Hepatocyte (in vitro differentiated cells): Measurements from ENCODE around the gene CAMKK1. TPM values are rescaled to one million over a fixed set of nuclear protein-coding genes. Genes with fewer than 3 reads are reported as not detected.

Source experiments
- DNase-seq: peaks from one replicate; pipeline ENCODE4 v3.0.0-alpha.2; 2016; ENCODE audit warnings: low spot score
- H2AFZ ChIP-seq: fragments of 200-600 bp; sonication (generic); 2 replicates; pipeline ENCODE4 v1.6.0; 2016; ENCODE audit warnings: antibody characterized with exemption, mild to moderate bottlenecking
- H3K27ac ChIP-seq: fragments of 200-600 bp; sonication (generic); 2 replicates; pipeline ENCODE4 v1.5.1; 2016; ENCODE audit warnings: mild to moderate bottlenecking
- H3K27me3 ChIP-seq: fragments of 200-600 bp; sonication (generic); 2 replicates; pipeline ENCODE4 v1.6.1; 2016
- H3K36me3 ChIP-seq: fragments of 200-600 bp; sonication (generic); replicated peaks from 2 replicates; pipeline ENCODE4 v1.5.1; 2016; ENCODE audit warnings: low read depth; ENCODE audit not compliant: insufficient read depth
- H3K4me1 ChIP-seq: fragments of 200-600 bp; sonication (generic); 2 replicates; pipeline ENCODE4 v1.5.1; 2016; ENCODE audit warnings: mild to moderate bottlenecking, moderate library complexity; ENCODE audit not compliant: insufficient read depth
- H3K4me2 ChIP-seq: fragments of 200-600 bp; sonication (generic); 2 replicates; pipeline ENCODE4 v1.6.0; 2016
- H3K4me3 ChIP-seq: fragments of 200-600 bp; sonication (generic); 2 replicates; pipeline ENCODE4 v1.5.1; 2016; ENCODE audit warnings: mild to moderate bottlenecking
- H3K79me2 ChIP-seq: fragments of 200-600 bp; sonication (generic); 2 replicates; pipeline ENCODE4 v1.6.0; 2017; ENCODE audit warnings: mild to moderate bottlenecking
- H3K9me2 ChIP-seq: fragments of 200-600 bp; sonication (generic); replicated peaks from 2 replicates; pipeline ENCODE4 v1.6.0; 2017; ENCODE audit warnings: mild to moderate bottlenecking; ENCODE audit not compliant: insufficient read depth
- H3K9me3 ChIP-seq: fragments of 200-600 bp; sonication (generic); 2 replicates; pipeline ENCODE4 v1.5.1; 2016; ENCODE audit warnings: low read depth, mild to moderate bottlenecking
- H4K20me1 ChIP-seq: fragments of 200-600 bp; sonication (generic); 2 replicates; pipeline ENCODE4 v1.6.0; 2016; ENCODE audit warnings: mild to moderate bottlenecking; ENCODE audit not compliant: insufficient read depth, poor library complexity, severe bottlenecking
- EZH2 ChIP-seq: fragments of 200-600 bp; sonication (generic); IDR thresholded peaks from 2 replicates; pipeline ENCODE4 v1.6.1; 2016; ENCODE audit warnings: antibody characterized with exemption, mild to moderate bottlenecking, borderline replicate concordance
- EZH2phosphoT487 ChIP-seq: fragments of 200-600 bp; sonication (generic); IDR thresholded peaks from one replicate; pipeline ENCODE4 v1.6.1; 2018; ENCODE audit warnings: antibody characterized with exemption, mild to moderate bottlenecking, low read depth, moderate library complexity; ENCODE audit not compliant: unreplicated experiment, severe bottlenecking
- WGBS: methylation state at CpG from one replicate; pipeline ENCODE4 v1.1.6; 2016; ENCODE audit warnings: low lambda C conversion rate; ENCODE audit errors: missing lambda C conversion rate; 5-methylcytosine and 5-hydroxymethylcytosine counted together
- polyA plus RNA-seq: library from polyadenylated mRNA; unstranded; fragments of >200 nt; fragmentation: Nextera tagmentation; extraction: Ambion mirVana; gene quantifications from 2 replicates; pipeline ENCODE4 v1.2.1, GENCODE V29; 2016
- total RNA-seq: library from RNA; depleted of rRNA; stranded (reverse); fragments of >200 nt; gene quantifications from 2 replicates; pipeline ENCODE4 v1.2.3, GENCODE V29; 2014
- TF ChIP-seq, protein P1 (sequence below): fragments of 200-600 bp; sonication (generic); IDR thresholded peaks from 2 replicates; pipeline ENCODE4 v1.5.1; 2016; ENCODE audit warnings: antibody characterized with exemption, mild to moderate bottlenecking; ENCODE audit not compliant: poor library complexity

The CAMKK1 gene
- total and polyA plus RNA-seq, 2 experiments from 2014 or later: 4.4 to 5.1 TPM

DNA sequence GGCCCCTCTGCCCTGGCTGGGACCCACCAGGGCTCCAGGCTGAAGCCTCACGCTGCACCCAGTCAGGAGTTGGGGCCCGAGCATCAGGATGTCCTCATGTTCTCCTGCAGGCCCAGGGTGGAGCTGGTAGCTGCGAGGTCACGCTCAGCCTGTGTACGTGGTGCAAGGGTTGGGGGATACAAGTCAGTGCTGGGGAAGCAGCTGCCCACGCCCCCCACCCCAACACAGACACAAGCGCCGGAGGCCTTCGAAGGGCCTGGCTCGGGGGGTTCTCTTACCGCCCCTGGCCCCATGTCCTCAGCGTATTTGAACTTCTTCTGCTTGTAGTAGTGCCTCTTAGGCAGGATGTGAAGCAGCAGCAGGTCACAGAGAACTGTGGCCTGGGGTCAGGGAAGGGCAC lies 4.9 kb upstream of the CAMKK1 start:
- Histone ChIP-seq H3K4me2 (no peak overlapping the region), H3K4me3 (no peak overlapping the region), H3K27ac (no peak overlapping the region), H3K4me1 (peaks cover 14% of the 10 kb centered on the region), H4K20me1 (no peaks in the 10 kb centered on the region), H2AFZ (no peak overlapping the region), H3K79me2 (no peaks in the 10 kb centered on the region), H3K27me3 (no peaks in the 10 kb centered on the region), H3K36me3 (no peaks in the 10 kb centered on the region), H3K9me3 (no peaks in the 10 kb centered on the region), H3K9me2 (no peaks in the 10 kb centered on the region)
- DNase-seq: no peak
- TF ChIP-seq, protein P1, sequence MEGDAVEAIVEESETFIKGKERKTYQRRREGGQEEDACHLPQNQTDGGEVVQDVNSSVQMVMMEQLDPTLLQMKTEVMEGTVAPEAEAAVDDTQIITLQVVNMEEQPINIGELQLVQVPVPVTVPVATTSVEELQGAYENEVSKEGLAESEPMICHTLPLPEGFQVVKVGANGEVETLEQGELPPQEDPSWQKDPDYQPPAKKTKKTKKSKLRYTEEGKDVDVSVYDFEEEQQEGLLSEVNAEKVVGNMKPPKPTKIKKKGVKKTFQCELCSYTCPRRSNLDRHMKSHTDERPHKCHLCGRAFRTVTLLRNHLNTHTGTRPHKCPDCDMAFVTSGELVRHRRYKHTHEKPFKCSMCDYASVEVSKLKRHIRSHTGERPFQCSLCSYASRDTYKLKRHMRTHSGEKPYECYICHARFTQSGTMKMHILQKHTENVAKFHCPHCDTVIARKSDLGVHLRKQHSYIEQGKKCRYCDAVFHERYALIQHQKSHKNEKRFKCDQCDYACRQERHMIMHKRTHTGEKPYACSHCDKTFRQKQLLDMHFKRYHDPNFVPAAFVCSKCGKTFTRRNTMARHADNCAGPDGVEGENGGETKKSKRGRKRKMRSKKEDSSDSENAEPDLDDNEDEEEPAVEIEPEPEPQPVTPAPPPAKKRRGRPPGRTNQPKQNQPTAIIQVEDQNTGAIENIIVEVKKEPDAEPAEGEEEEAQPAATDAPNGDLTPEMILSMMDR: no peak
- TF ChIP-seq EZH2: no peak
- TF ChIP-seq EZH2phosphoT487: no peak
- WGBS: 92% methylated on average over 12 of the region's 12 CpGs

DNA sequence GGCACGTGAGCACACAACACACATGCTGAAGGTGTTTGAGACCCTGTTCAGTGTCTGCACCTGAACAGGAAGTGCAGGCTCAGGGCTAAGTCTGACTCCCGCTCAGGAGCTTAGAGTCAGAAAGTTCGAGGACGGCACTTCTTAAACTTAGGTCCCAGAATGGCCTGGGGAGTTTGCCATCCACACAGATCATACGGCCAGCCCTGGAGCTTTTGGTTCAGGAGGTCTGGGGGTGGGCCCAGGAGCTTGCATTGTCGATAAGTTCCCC lies 4.0 kb upstream of the CAMKK1 start:
- 85% methylated on average over 6 of the region's 6 CpGs for WGBS
- Histone ChIP-seq H3K4me2 (no peak overlapping the region), H3K27ac (no peak overlapping the region), H3K9me2 (no peaks in the 10 kb centered on the region), H3K79me2 (no peaks in the 10 kb centered on the region), H3K27me3 (no peaks in the 10 kb centered on the region), H3K9me3 (no peaks in the 10 kb centered on the region), H2AFZ (no peak overlapping the region), H3K36me3 (no peaks in the 10 kb centered on the region), H4K20me1 (no peaks in the 10 kb centered on the region), H3K4me3 (no peak overlapping the region), H3K4me1 (peaks cover 19% of the 10 kb centered on the region)
- TF ChIP-seq EZH2 (no peak), EZH2phosphoT487 (no peak)
- TF ChIP-seq, protein P1: no peak
- DNase-seq: no peak

DNA sequence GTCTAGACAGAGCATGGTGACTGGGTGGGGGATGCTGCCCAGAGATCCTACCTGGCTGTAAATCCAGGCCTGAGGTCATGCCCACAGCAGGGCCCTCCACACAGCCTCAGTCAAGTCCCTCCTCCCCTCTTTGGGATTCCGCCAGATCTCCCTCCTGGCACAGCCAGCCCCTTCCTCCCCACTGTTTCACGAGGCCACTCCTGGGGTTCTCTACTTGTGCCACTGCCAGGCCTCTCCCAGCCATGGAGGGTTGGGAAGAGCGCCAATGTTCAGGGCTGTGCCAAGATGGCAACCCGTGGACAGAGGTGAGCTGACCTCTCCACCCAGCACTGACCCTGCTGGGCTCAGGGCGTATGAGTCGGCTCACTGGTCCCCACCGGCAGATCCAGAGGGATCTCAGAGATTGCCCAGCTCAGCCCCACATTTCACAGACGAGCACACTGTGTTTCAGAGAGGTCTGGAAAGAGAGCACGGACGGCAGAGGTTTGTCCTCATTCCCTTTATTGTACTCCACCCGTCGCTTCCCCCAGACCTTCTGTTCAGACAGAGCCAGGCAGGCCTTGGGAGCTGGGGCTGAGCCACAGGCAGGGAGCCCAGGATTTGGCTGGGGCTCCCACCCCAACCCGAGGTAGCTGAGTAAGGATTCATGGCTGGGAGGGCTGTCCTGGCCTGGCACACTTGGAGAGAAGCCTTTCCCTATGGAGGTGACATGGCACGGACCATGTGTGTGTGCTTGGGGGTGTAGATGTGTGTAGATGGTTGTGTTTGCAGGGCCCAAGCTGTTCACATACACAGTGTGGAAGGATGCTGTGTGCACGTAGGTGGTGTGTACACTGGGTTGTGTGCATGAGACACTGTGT lies 3.5 kb upstream of the CAMKK1 start:
- no peak for TF ChIP-seq EZH2phosphoT487
- no peak for TF ChIP-seq EZH2
- TF ChIP-seq, protein P1: no peak
- Histone ChIP-seq H4K20me1 (no peaks in the 10 kb centered on the region), H3K27ac (peak overlapping the region; percentile 43), H3K4me3 (no peak overlapping the region), H3K79me2 (peaks cover 3% of the 10 kb centered on the region), H3K4me1 (peaks cover 23% of the 10 kb centered on the region), H3K9me2 (no peaks in the 10 kb centered on the region), H3K4me2 (no peak overlapping the region), H3K36me3 (no peaks in the 10 kb centered on the region), H3K9me3 (no peaks in the 10 kb centered on the region), H2AFZ (no peak overlapping the region), H3K27me3 (no peaks in the 10 kb centered on the region)
- 77% methylated on average over 15 of the region's 15 CpGs for WGBS
- DNase-seq: no peak
